ENCODE data around the gene FGF18.
"Not testable (repeated sequence)": the region's sequence is repeated elsewhere in the genome, so short reads cannot be mapped to it uniquely, and the experiment has no call there.

FGF18 gene

GRCh38 chr5:171418982-171419687, at the start of gene FGF18:
FGF18 (plus strand) TSS chr5:171419647; CDS start chr5:171420200, 553 bp downstream.
- Histone ChIP-seq H3K9ac (peak within 1 kb of the TSS in 9 of 11 experiments; percentile 54 to 76 (median 62); a peak in 17 of 22 replicates), H3K27ac (peak within 1 kb of the TSS in 4 of 11 experiments; percentile 3 to 55 (median 26); a peak in 7 of 22 replicates), H3K4me3 (peak within 1 kb of the TSS; percentile 52 to 73 (median 66))

GRCh38 chr5:171369898-171370297, 49.5 kb upstream of the FGF18 start:
- Histone ChIP-seq H3K4me2 (no peak overlapping the region), H3K9me3 (replicated peaks in 1 of 11) (no peaks in the 10 kb centered on the region), H3K9ac (no peak overlapping the region), H3K36me3 (no peaks in the 10 kb centered on the region), H3K4me1 (peaks cover 17 to 29% (median 21%) of the 10 kb centered on the region in 10 experiments), H4K20me1 (no peaks in the 10 kb centered on the region), H3K27me3 (no peaks in the 10 kb centered on the region), H3K4me3 (no peak overlapping the region), H3K27ac (no peak overlapping the region)
- TF ChIP-seq Cebpa-rat (IDR thresholded peaks at IDR 0.05): no peak

More at GRCh38 chr5:171418982-171419687, at the start of gene FGF18:
- peak within 1 kb of the TSS; percentile 95 to 100 (median 98) for H3K4me2 ChIP-seq
- H3K9me3 ChIP-seq (replicated peaks in 1 of 11): no peaks in the 10 kb centered on the region
- peaks cover 39 to 48% (median 46%) of the 10 kb centered on the region in 11 experiments for H3K27me3 ChIP-seq
- no peak for TF ChIP-seq Cebpa-rat (IDR thresholded peaks at IDR 0.05)
- H3K36me3 ChIP-seq: peaks cover 4 to 16% (median 6%) of the 10 kb centered on the region in 11 experiments; a peak in 18 of 22 replicates
- H4K20me1 ChIP-seq: peaks cover 33 to 99% (median 87%) of the 10 kb centered on the region in 11 experiments; a peak in 21 of 22 replicates
- peaks cover 22 to 38% (median 33%) of the 10 kb centered on the region in 10 experiments for H3K4me1 ChIP-seq

- not testable (repeated sequence) for H3K9me3 ChIP-seq (replicated peaks in 1 of 11); H4K20me1 ChIP-seq; H3K27me3 ChIP-seq; H3K4me3 ChIP-seq; H3K9ac ChIP-seq; H3K4me2 ChIP-seq; H3K27ac ChIP-seq; H3K36me3 ChIP-seq
- peaks cover 17 to 29% (median 21%) of the 10 kb centered on the region in 10 experiments for H3K4me1 ChIP-seq
These were observed 48.6 kb upstream of the FGF18 start for GRCh38 chr5:171370881-171371280.

- Histone ChIP-seq H3K9ac (no peak overlapping the region), H3K4me2 (no peak overlapping the region), H3K36me3 (no peaks in the 10 kb centered on the region), H3K27me3 (no peaks in the 10 kb centered on the region), H3K4me3 (no peak overlapping the region), H3K9me3 (replicated peaks in 1 of 11) (no peaks in the 10 kb centered on the region), H4K20me1 (no peaks in the 10 kb centered on the region), H3K4me1 (peaks cover 17 to 26% (median 21%) of the 10 kb centered on the region in 10 experiments), H3K27ac (no peak overlapping the region)
- TF ChIP-seq Cebpa-rat (IDR thresholded peaks at IDR 0.05): no peak
These were observed 48.1 kb upstream of the FGF18 start for GRCh38 chr5:171371326-171371725.

- TF ChIP-seq Cebpa-rat (IDR thresholded peaks at IDR 0.05): no peak
- Histone ChIP-seq H3K27ac (no peak overlapping the region), H3K4me2 (no peak overlapping the region), H4K20me1 (no peaks in the 10 kb centered on the region), H3K4me1 (no peaks in the 10 kb centered on the region), H3K27me3 (no peaks in the 10 kb centered on the region), H3K9me3 (replicated peaks in 1 of 11) (no peaks in the 10 kb centered on the region), H3K9ac (no peak overlapping the region), H3K36me3 (no peaks in the 10 kb centered on the region), H3K4me3 (no peak overlapping the region)
These were observed 39.5 kb upstream of the FGF18 start for GRCh38 chr5:171379961-171380360.

- H3K4me3 ChIP-seq; H3K27me3 ChIP-seq; H3K9ac ChIP-seq; H3K27ac ChIP-seq; H3K9me3 ChIP-seq (replicated peaks in 1 of 11); H3K4me2 ChIP-seq: not testable (repeated sequence)
- peaks cover 0 to 10% (median 9%) of the 10 kb centered on the region in 11 experiments; a peak in 16 of 22 replicates for H3K36me3 ChIP-seq
- H3K4me1 ChIP-seq: peaks cover 4 to 10% (median 6%) of the 10 kb centered on the region in 10 experiments; a peak in 19 of 20 replicates
- H4K20me1 ChIP-seq: peaks cover 14 to 17% (median 16%) of the 10 kb centered on the region in 11 experiments
These were observed 35.0 kb upstream of the FGF18 start for GRCh38 chr5:171384416-171384815.

GRCh38 chr5:171384999-171385398, 34.4 kb upstream of the FGF18 start:
- H3K9me3 ChIP-seq (replicated peaks in 1 of 11); H3K9ac ChIP-seq; H3K27me3 ChIP-seq; H3K4me2 ChIP-seq; H3K27ac ChIP-seq; H3K4me3 ChIP-seq: not testable (repeated sequence)
- H3K4me1 ChIP-seq: peaks cover 5 to 13% (median 10%) of the 10 kb centered on the region in 10 experiments
- H4K20me1 ChIP-seq: peaks cover 20 to 23% (median 22%) of the 10 kb centered on the region in 11 experiments
- H3K36me3 ChIP-seq: peaks cover under 1 to 16% (median 15%) of the 10 kb centered on the region in 11 experiments; a peak in 20 of 22 replicates

- H3K36me3 ChIP-seq: peaks cover 11 to 27% (median 26%) of the 10 kb centered on the region in 11 experiments; a peak in 21 of 22 replicates
- peaks cover 16 to 24% (median 22%) of the 10 kb centered on the region in 10 experiments for H3K4me1 ChIP-seq
- H3K4me2 ChIP-seq: peak overlapping the region in 6 of 11 experiments; percentile 13 to 89 (median 81); a peak in 5 of 22 replicates
- peaks cover 31 to 35% (median 34%) of the 10 kb centered on the region in 11 experiments for H4K20me1 ChIP-seq
- peak overlapping the region in 1 of 11 experiments; percentile 92; a peak in 3 of 22 replicates for H3K27ac ChIP-seq
- H3K9me3 ChIP-seq (replicated peaks in 1 of 11): peaks cover 0 to 9% (median 0%) of the 10 kb centered on the region in 11 experiments; a peak in 2 of 22 replicates
- no peaks in the 10 kb centered on the region for H3K27me3 ChIP-seq
- H3K9ac ChIP-seq: no peak overlapping the region
- H3K4me3 ChIP-seq: no peak overlapping the region; a peak in 1 of 20 replicates
- TF ChIP-seq Cebpa-rat (IDR thresholded peaks at IDR 0.05): no peak
These were observed 33.3 kb upstream of the FGF18 start for GRCh38 chr5:171386006-171386671.

- Histone ChIP-seq H3K9ac (peak overlapping the region; percentile 91 to 99 (median 96)), H3K4me2 (peak overlapping the region; percentile 78 to 91 (median 81)), H4K20me1 (peaks cover 39 to 42% (median 41%) of the 10 kb centered on the region in 11 experiments), H3K4me3 (peak overlapping the region; percentile 82 to 99 (median 94)), H3K27me3 (no peaks in the 10 kb centered on the region), H3K27ac (peak overlapping the region; percentile 82 to 98 (median 93)), H3K4me1 (peaks cover 22 to 32% (median 29%) of the 10 kb centered on the region in 10 experiments), H3K36me3 (peaks cover 19 to 35% (median 34%) of the 10 kb centered on the region in 11 experiments), H3K9me3 (replicated peaks in 1 of 11) (peaks cover 0 to 9% (median 0%) of the 10 kb centered on the region in 11 experiments; a peak in 3 of 22 replicates)
- TF ChIP-seq Cebpa-rat (IDR thresholded peaks at IDR 0.05): no peak
These were observed 32.5 kb upstream of the FGF18 start for GRCh38 chr5:171386861-171387344.
